Measurements from ENCODE around the gene LCORL. TPM values are rescaled to one million over a fixed set of nuclear protein-coding genes. Genes with fewer than 3 reads are reported as not detected.

LCORL gene
- total RNA-seq, 4 donors from 2014 or later, result 26.4 to 45.9 (median 33.8) TPM

GRCh38 chr4:17816142-17816541 is 205.4 kb downstream of the LCORL start:
- H3K36me3 ChIP-seq, result no peaks in the 10 kb centered on the region
- H3K4me3 ChIP-seq (replicated peaks in 1 of 3), result no peak overlapping the region
- 96 to 97% methylated on average over 12 of the region's 12 CpGs for WGBS, 2 donors
- H3K27me3 ChIP-seq, result no peaks in the 10 kb centered on the region
- intact Hi-C loops (cut with DNase I), result loop anchor here (10.0 kb wide), 1 partner anchor 779 kb away; no protein-coding TSS in a partner anchor
- TF ChIP-seq CTCF (IDR thresholded peaks at IDR 0.05), result no peak
- no peak for TF ChIP-seq POLR2A (IDR thresholded peaks at IDR 0.05)
- H3K27ac ChIP-seq, result no peak overlapping the region
- H3K9me3 ChIP-seq, result no peaks in the 10 kb centered on the region
- no peak for DNase-seq
- H3K4me1 ChIP-seq, result peaks cover 4% of the 10 kb centered on the region in 2 donors

GRCh38 chr4:17814140-17814539 is 207.4 kb downstream of the LCORL start:
- DNase-seq, result no peak
- Histone ChIP-seq H3K4me3 (replicated peaks in 1 of 3) (no peak overlapping the region), H3K4me1 (peaks cover 10 to 13% of the 10 kb centered on the region in 2 donors), H3K27me3 (no peaks in the 10 kb centered on the region), H3K36me3 (no peaks in the 10 kb centered on the region), H3K9me3 (no peaks in the 10 kb centered on the region), H3K27ac (no peak overlapping the region)
- WGBS, 2 donors, result 72 to 89% methylated on average over 3 of the region's 3 CpGs
- TF ChIP-seq POLR2A (IDR thresholded peaks at IDR 0.05) (no peak), CTCF (IDR thresholded peaks at IDR 0.05) (no peak)
- intact Hi-C loops (cut with DNase I), result loop anchor here (10.0 kb wide), 1 partner anchor 781 kb away; no protein-coding TSS in a partner anchor

- no peak overlapping the region for H3K27ac ChIP-seq
- 72 to 74% methylated on average over 3 of the region's 3 CpGs for WGBS, 2 donors
- H3K27me3 ChIP-seq, result no peaks in the 10 kb centered on the region
- H3K9me3 ChIP-seq, result no peaks in the 10 kb centered on the region
- intact Hi-C loops (cut with DNase I), result loop anchor here (10.0 kb wide), 1 partner anchor 782 kb away; no protein-coding TSS in a partner anchor
- DNase-seq, result no peak
- peaks cover 18 to 25% of the 10 kb centered on the region in 2 donors for H3K4me1 ChIP-seq
- H3K4me3 ChIP-seq (replicated peaks in 1 of 3), result no peak overlapping the region
- TF ChIP-seq CTCF (IDR thresholded peaks at IDR 0.05) (no peak), POLR2A (IDR thresholded peaks at IDR 0.05) (no peak)
- H3K36me3 ChIP-seq, result no peaks in the 10 kb centered on the region
Observed at GRCh38 chr4:17812801-17813200, 208.8 kb downstream of the LCORL start.

GRCh38 chr4:17812125-17812524 is 209.4 kb downstream of the LCORL start:
- Histone ChIP-seq H3K27ac (no peak overlapping the region), H3K4me3 (replicated peaks in 1 of 3) (no peak overlapping the region), H3K4me1 (peaks cover 21 to 30% of the 10 kb centered on the region in 2 donors), H3K27me3 (no peaks in the 10 kb centered on the region), H3K36me3 (no peaks in the 10 kb centered on the region), H3K9me3 (no peaks in the 10 kb centered on the region)
- no peak for DNase-seq
- TF ChIP-seq CTCF (IDR thresholded peaks at IDR 0.05) (no peak), POLR2A (IDR thresholded peaks at IDR 0.05) (no peak)
- 14 to 18% methylated on average over 3 of the region's 3 CpGs for WGBS, 2 donors
- intact Hi-C loops (cut with DNase I), result loop anchor here (10.0 kb wide), 1 partner anchor 783 kb away; no protein-coding TSS in a partner anchor

- H3K27ac ChIP-seq, result no peak overlapping the region
- intact Hi-C loops (cut with DNase I), result loop anchor here (10.0 kb wide), 1 partner anchor 784 kb away; no protein-coding TSS in a partner anchor
- peak overlapping the region; percentile 34 to 63 (median 52) for H3K4me3 ChIP-seq (replicated peaks in 1 of 3)
- H3K27me3 ChIP-seq, result no peaks in the 10 kb centered on the region
- no peaks in the 10 kb centered on the region for H3K36me3 ChIP-seq
- no peaks in the 10 kb centered on the region for H3K9me3 ChIP-seq
- TF ChIP-seq CTCF (IDR thresholded peaks at IDR 0.05) (no peak), POLR2A (IDR thresholded peaks at IDR 0.05) (no peak)
- 1 to 2% methylated on average over 22 to 30 of the region's 48 CpGs for WGBS, 2 donors
- DNase-seq, result no peak
- H3K4me1 ChIP-seq, result peaks cover 26 to 30% of the 10 kb centered on the region in 2 donors
Observed at GRCh38 chr4:17811078-17811603, 210.4 kb downstream of the LCORL start.

Data from thyroid gland (tissue), 4 donors.